Omental fat pad (tissue), 4 donors: Measurements from ENCODE around the gene SMG6. TPM values are rescaled to one million over a fixed set of nuclear protein-coding genes. Genes with fewer than 3 reads are reported as not detected.
"Not testable (repeated sequence)": the region's sequence is repeated elsewhere in the genome, so short reads cannot be mapped to it uniquely, and the experiment has no call there.

Experiments used
- ATAC-seq: fragments of 150-250 bp; one replicate; pipeline ENCODE4 v1.9.1; 2016; ENCODE audit warnings: mild to moderate bottlenecking, moderate library complexity; ENCODE audit not compliant: low FRiP score
- DNase-seq: peaks from one replicate; pipeline ENCODE4 v3.0.0-alpha.2; 2019; ENCODE audit warnings: low spot score
- CTCF ChIP-seq, 3 donors: fragments of 450-650 bp; IDR thresholded peaks; one replicate each; pipeline ENCODE4 v1.5.1; 2016 to 2017; ENCODE audit warnings: antibody characterized with exemption in 3 of 3, mild to moderate bottlenecking in 3 of 3, moderate library complexity in 2 of 3
- total RNA-seq, 4 donors: library from RNA; depleted of rRNA; stranded (reverse); fragments of >200 nt; gene quantifications; one replicate each; pipeline ENCODE4 v1.1.0, GENCODE V29; 2016

SMG6 gene
- total RNA-seq, 4 donors from 2014 or later: 19.1 to 36.1 (median 25.1) TPM

DNA sequence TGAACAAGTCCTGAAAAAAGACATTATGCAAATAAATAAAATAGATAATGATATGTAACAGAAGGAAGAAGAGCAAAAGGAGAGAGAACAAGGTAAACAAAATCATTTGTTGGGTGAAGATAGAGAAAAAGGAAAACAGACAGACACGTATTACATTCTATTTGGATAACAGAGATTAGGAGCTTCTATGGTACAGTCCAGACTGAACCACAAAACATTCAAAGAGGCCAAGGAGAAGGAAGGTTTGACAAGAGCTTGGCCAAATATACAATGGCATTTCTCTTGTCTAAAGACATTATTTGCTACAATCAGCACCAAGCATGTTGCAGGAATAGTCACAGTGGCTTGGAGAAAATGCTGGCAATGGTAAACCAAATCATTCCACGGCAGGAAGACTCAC lies 29.2 kb downstream of the SMG6 start:
- no peak for ATAC-seq
- TF ChIP-seq CTCF (IDR thresholded peaks at IDR 0.05): no peak
- no peak for DNase-seq

- ATAC-seq: no peak
- no peak for DNase-seq
- TF ChIP-seq CTCF (IDR thresholded peaks at IDR 0.05): no peak
Observed at GRCh38 chr17:2271985-2272702, 31.4 kb downstream of the SMG6 start.

DNA sequence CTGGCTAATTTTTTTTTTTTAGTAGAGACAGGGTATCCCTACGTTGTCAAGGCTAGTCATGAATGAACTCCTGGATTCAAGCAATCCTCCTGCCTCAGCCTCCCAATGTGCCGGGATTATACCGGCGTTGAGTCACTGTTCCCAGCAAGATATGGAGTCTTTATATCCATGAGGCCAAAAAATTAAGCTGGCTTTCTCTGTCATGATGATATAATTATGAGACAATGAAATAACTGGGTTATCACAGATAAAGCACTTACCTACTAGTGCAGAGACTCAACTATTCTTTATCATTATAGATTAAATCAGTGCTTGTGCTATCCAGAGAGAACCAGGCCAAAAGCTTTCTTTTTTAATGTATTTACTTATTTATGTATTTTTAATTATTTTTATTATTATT lies 36.2 kb downstream of the SMG6 start:
- TF ChIP-seq CTCF (IDR thresholded peaks at IDR 0.05): no peak
- no peak for DNase-seq

DNA sequence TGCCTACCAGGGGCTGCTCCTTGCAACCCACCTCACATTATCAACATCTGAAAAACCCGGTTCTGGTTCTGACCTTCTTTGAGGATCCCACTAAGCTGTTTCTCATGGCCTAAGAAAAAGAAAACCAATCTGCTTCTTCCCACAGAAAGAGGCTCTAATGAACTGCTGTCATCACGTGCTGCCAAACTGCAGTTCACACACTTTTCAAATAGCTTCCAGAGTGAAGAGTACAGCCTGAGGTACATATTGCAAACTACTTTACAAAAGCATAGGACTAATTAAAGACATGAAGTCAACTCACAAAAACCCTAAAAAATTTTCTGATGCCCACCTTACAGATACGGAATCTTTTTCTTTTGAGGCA lies 36.7 kb downstream of the SMG6 start:
- DNase-seq (no peak), ATAC-seq (no peak)
- TF ChIP-seq CTCF (IDR thresholded peaks at IDR 0.05): no peak

More for the DNA sequence above, 36.2 kb downstream of the SMG6 start:
- no peak for ATAC-seq

- DNase-seq (no peak), ATAC-seq (no peak)
- no peak for TF ChIP-seq CTCF (IDR thresholded peaks at IDR 0.05)
Observed at GRCh38 chr17:2266045-2266864, 37.3 kb downstream of the SMG6 start.

GRCh38 chr17:2265166-2265565 lies 38.4 kb downstream of the SMG6 start:
- not testable (repeated sequence) for ATAC-seq, DNase-seq

DNA sequence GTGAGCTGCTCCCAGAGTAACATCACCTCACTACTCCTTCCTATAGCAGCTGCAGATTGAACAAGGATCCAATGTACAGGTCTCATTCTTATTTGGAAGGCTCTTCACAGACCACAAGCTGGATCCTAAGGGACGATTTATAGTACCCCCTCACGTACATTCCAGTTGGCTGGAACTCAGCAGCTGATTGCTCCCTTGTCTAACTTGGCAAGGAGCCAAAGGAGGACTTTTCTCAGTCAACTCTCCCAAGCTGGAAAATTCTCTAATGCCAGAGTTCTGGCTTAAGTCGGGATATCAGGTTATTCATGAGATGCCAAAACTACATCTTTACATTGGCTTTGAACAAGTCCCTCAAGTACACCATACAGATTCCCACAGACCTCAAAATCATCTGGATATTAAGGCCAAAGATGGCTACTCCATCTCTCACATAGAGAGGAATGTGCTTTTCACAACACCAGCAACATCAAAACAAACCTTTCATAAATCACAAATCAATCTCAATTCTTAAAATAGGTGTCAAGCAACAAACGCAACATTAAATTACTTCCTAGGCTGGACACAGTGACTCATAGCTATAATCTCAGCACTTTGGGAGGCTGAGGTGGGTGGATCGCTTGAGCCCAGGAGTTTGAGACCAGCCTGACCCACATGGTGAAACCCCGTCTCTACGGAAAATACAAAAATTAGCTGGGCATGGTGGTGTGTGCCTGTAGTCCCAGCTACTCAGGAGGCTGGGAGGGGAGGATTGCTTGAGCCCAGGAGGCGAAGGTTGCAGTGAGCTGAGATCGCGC lies 39.3 kb downstream of the SMG6 start:
- no peak for TF ChIP-seq CTCF (IDR thresholded peaks at IDR 0.05)
- DNase-seq: no peak
- ATAC-seq: peak; percentile 40
